GM12891 (cell line): Measurements from ENCODE around the gene CYB5R3.
A peak's percentile ranks its signal among the peaks of the same experiment; 100 is the strongest.

ENCODE experiments used
- PAX5 ChIP-seq: IDR thresholded peaks from 2 replicates; pipeline ENCODE4 v1.6.1; 2011; ENCODE audit warnings: low read length, moderate library complexity, mild to moderate bottlenecking; ENCODE audit not compliant: insufficient read depth, severe bottlenecking
- POLR2A ChIP-seq: IDR thresholded peaks from 2 replicates; pipeline ENCODE4 v1.6.1; 2011; ENCODE audit warnings: low read depth, low read length, control low read depth
- POLR2AphosphoS5 ChIP-seq: IDR thresholded peaks from 2 replicates; pipeline ENCODE4 v1.6.1; 2011; ENCODE audit warnings: low read depth, low read length, control low read depth
- POU2F2 ChIP-seq: IDR thresholded peaks from 2 replicates; pipeline ENCODE4 v1.6.1; 2011; ENCODE audit warnings: low read depth, mild to moderate bottlenecking, control low read depth, low read length, moderate library complexity
- SPI1 ChIP-seq: IDR thresholded peaks from 2 replicates; pipeline ENCODE4 v1.6.1; 2011; ENCODE audit warnings: low read depth, low read length, control low read depth
- TAF1 ChIP-seq: IDR thresholded peaks from 2 replicates; pipeline ENCODE4 v1.6.1; 2011; ENCODE audit warnings: low read depth, low read length, control low read depth

DNA sequence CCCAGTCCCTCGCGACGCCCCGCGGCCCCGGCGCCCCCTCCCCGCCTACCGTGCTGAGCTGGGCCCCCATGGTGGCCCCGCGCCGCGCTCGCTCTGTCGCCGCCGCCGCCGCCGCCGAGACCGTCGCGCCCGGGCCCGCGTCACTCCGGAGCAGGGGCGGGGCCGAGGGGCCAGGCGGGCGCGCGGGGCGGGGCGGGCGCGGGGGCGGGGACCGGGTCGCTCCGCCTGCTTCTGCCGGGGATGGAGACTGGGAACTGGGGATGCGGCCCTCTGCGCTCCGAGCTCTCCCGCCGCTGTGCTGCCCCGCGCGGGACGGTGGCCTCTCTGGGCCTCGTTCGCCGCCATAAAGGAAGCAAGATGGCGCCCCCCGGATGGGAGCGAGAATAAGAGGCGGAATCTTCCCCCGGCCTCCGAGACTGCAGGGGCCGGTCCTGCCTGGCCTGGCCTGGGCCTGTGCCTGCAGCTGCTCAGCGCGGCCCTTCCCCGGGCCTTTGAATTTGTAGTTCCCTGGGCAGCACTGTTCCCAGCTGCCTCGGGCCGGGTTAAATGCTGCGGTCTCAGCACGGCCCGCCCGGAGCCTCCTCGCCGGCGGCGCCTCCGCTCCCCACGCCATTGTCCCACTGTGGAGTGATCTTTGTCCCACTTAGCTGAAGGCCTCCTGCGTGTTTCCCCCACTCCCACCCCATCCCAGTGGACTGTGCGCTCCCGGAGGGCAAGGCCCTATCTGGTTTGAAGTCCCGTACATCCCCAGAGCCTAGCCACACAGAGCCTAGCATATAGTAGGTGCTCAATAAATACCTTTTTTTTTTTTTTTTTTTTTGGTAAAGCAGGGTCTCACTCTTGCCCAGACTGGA lies at the start of gene CYB5R3:
- TF ChIP-seq POLR2A, result peak; percentile 74
- peak; percentile 59; the same call in 1 of the 2 replicates for TF ChIP-seq POLR2AphosphoS5
- no peak for TF ChIP-seq POU2F2
- TF ChIP-seq PAX5, result no peak
- TF ChIP-seq TAF1, result peak; percentile 91
- TF ChIP-seq SPI1, result no peak
